NCI-H2081 (cell line): ENCODE measurements around the gene CD55.

Experiments used
- DNase-seq, 2 experiments: peaks; one replicate each; lab custom pipeline; 2025; lab: John Stamatoyannopoulos, UW

The CD55 gene

DNA sequence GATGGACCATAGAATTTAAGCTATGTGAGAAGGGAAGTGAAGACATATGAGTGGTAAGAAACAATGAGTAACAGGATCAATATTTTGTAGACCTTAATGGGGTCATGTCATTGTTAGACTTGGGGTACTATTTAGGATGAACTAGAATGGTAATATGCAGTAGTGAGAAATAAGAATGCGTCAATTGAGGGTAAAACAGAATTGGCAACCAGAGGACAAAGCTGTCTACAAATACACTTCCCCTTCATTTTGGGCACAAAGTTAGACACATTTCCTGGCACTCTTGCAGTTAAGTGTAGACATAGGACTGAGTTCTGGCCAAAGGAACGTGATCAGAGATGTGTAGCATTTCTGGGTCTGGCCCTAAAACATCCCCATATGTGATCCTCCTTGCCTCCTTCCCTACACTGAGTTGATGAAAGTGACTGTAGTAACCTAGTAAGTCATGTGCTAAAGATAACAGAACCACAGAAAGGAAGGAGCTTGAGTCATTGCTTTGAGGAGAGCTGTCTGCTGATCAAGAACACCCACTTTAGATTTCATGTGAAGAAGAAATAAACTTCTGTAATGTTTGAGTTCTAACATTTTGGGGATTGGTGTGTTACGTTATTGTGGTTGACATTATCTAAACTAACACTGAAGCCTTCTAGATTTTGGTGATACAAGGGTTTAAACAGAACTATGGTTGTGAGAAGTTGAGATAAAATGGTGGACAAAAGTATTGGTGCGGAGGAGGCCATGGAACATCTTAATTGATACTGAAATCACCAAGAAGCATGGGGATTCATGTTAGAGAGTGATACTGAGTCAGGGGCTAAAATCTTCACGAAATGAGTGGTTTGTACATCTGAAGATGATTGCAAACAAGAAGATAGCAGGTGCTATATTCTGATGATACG lies 41.7 kb downstream of the CD55 start:
- DNase-seq: no peak

DNA sequence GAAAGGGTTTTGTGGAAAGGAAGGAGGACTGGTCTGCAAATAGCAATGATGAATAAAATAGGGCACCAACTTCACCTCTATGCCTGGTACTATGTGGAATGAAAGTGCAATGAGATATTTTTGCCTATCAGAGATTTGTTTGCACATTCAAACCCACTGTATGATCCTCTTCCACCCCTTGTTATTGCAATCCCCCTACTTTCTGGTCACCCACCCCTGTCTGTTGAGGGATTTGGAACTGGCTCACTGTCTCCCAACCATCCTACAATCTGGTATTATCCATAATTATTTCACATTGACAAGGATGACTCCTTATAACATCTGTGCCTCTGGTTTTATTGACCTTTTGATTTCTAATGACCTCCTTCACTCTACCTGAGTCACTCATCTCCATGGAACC lies 42.4 kb downstream of the CD55 start:
- no peak for DNase-seq

DNA sequence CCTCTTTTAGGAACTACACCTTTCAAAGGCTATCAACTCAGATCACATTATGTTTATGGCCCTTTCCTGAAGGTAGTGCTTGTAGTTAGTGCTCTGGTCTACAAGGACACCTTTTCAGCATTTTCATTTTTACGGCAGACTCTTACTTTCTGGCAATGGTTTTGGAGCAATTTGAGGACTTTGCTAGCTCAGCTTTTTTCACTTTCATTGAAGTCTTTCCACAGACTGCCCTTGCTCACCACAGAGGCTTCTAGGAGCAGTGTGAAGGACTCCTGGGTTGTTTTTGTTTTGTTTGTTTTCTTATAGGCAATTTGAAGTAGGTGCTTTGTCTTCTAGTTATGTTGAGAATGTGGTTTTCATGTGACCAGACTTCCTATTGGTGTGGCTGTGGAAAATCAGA lies 43.1 kb downstream of the CD55 start:
- DNase-seq: no peak

DNA sequence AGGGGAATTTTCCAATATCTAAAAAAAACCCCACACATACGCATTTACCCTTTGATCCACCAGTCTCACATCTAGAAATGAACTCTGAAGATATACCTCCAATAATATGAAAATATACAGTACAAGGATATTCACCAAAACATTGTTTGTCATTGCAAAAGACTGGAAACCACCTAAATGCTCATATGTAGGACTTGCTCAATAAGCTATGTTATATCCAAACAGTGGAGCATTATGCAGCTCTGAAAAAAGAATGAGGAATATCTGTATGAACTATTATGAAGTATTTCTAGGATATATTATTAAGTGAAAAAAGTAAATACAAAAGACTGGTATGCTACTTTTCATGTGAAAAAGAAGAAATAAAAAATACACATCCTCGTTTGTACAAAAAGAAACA lies 43.6 kb downstream of the CD55 start:
- DNase-seq: no peak

DNA sequence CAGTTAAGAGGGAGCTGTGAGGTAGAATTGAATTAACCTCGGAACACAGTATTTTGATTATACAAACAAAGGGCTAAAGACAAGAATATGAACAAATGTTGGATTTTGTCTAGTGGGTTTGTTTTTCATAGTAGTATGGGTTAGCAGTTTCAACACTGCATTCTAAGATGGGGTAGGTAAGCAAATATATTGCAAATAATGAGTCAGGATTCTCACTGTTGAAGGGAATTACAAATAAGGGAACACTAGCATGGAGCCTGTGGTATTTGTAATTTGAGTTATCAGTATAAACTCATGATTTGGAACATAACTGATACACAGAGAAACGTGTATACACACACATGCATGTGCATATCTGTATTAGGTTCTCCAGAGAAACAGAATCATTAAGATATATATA lies 44.5 kb downstream of the CD55 start:
- no peak for DNase-seq

DNA sequence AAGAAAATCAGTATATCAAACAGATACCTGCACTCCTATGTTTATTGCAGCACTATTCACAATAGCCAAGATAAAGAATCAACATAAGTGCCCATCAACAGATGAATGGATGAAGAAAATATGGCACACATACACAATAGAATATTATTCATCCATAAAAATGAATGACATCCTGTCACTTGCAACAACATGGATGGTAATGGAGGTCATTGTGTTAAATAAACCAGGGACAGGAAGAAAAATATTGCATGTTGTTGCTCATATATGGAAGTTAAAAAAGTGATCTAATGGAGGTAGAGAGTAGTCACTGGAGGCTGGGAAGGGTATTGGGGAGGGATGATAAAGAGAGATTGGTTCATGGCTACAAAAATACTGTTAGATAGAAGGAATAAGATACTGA lies 67.2 kb downstream of the CD55 start:
- no peak for DNase-seq

DNA sequence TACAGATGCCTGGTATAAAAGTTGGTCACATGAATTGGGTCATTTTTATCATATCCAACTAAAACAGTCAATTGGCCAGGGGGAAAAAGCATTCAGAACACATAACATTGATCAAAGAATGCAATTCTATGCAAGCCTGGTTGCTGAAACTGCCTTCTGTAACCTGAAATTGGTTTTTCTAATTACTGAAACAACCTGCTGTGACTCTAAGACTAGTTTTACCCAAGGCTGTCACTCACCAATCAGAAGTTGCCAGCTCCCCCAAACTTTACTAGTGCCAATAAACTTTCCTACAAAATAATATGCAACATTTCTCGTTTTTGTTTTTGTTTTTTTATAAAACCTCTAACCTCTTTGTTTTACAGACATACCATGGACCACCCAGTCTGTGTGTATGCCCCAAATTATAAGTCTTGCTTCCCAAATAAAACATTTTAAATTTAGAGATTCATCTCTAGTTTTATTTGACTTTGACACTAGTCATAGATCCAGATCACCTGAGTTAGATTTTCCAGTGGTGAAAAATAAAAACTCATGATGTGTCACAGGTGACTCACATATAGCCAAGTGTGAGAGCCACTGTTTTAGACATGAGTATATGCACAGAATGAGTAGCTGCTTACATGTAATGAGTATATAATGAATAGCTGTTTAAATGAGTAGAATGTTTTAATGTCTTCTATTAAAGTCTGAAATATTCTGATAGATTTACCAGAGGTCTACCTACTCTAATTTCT lies 68.4 kb downstream of the CD55 start:
- no peak for DNase-seq

DNA sequence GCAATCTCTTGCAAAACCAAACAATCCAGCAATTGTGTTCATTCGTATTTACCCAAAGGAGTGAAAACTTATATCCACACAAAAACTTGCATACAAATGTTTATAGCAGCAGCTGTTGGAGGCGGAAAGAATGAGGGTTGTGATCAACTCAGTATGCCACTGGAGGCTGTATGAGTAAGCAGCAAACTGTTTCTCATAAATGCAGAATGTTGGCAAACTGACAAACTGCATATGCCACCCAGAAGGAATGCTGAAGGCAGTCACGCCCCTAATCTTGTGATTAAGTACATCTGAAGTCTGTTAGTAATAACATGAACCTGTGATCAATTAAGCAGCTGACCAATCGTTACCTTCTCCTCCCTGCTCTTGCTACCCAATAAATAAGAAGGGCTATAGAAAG lies 72.1 kb downstream of the CD55 start:
- no peak for DNase-seq

DNA sequence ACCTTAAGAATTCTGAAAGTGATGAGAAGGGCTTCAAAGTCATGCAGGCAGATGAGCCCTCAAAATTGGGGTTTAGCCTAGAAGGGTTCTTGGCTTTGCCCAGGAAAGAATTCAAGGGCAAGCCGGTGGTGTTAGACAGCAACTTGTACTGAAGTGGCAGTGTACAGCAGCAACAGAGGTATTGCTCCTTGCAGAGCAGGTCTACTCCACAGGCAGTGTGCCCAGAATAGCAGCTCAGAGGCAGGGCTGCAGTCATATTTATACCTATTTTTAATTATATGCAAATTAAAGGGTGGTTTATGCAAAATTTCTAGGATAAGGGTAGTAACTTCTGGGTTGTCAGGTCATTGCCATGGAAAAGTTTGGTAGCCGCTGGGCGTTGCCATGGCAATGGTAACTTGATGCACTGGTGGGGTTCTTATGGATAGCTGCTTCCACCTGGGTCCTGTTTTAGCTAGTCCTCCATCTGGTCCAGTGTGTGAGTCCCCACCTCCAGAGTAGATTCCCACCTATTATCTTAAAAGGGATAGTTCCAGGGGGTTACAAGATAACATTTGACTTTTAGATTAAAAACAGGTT lies 74.8 kb downstream of the CD55 start:
- DNase-seq: no peak

DNA sequence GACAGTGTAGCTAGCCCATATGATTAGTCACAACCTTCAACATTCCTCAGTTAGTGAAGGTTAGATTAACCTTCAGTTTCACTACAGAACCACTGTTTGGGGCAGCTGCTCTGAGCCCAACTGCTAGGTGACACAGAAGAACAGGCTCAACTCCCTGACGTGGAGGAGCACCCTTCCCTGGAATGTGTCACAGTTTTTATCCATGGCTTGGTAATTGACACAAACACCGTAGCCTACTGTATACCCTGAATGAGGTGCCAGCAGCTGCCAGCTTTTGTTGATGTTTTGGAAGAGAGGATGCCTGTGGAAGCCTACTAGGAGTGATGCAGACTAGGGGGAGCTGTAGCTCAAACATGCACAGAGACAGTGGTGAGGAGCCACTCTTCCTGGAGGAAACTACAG lies 76.0 kb downstream of the CD55 start:
- no peak for DNase-seq

DNA sequence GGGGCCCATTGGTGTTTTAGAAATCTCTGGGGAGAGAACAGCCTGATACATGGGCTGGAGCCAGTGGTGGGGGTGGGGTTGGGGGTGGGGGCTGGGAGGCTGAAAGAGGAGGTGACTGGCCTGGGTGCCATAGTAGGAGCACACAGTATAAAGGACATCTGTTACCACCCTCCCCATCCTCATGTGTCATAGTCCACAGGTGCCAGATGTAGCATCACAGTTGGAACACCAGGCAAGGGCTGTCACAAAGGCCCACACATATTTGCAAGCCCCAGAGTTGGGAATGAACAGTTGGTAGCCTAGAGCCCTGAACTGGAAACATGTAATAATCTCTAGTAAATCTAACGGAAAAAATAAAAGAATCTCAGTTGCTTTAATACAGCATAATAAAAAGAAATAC lies 77.5 kb downstream of the CD55 start:
- DNase-seq: no peak

DNA sequence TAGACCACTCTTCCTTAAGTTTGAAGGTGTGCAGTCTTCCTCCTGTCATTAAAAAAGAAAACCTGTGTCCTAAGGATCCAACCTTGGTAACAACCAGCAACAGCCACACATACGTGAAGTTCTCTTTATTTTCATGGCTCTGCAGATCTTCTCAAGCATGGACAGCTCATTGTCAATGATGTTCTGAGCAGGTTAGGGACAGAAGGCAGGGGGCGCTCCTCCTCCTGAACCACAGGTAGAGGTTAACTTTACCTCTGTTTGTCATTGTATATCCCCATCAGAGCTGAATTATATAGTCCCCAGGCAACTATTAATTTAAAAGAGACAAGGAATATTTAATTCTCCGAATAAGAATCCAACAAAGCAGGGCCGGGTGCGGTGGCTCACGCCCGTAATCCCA lies 80.1 kb downstream of the CD55 start:
- no peak for DNase-seq

DNA sequence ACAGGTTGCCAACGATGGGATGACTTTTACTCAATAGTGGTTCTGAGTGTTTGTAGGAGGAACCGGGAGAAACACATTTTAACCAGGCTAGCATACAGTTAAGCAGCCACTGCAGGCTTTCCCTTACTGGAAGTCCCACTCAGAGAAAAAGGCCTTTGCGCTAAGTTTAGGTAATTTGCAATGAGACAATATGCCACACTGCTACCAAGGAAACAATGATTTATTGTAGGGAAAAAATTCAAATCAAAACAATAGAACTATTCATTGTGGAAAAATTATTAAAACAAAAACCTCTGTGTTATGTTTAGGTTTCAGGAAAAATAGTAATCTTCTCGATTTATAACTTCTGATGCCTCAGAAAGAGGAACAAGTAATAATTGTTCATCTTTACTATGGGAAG lies 81.3 kb downstream of the CD55 start:
- DNase-seq: no peak

DNA sequence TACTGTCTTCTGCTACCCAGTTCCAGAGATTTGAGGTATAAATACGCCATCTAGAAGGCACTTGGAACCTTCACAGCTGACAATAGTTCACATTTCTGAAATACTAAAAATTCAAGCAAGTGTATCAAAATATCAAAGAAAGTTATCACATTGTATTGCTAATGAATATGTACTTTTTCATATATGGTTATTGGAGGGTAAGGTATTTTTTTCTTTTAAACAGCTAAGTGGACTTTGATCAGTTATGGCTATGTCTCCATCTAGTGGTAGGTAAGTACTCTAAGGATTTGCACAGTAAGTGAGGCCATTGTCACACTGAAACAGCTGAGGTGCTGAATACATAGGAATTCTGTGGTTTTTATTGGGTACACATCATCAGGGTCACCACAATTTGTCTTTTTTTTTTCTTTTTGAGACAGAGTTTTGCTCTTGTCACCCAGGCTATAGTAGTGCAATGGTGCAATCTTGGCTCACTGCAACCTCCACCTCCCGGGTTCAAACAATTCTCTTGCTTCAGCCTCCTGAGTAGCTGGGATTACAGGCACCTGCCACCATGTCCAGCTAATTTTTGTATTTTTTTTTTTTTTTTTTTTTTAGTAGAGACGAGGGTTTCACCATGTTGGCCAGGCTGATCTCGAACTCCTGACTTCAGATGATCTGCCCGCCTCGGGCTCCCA lies 83.5 kb downstream of the CD55 start:
- DNase-seq: peak; percentile 41 to 49

DNA sequence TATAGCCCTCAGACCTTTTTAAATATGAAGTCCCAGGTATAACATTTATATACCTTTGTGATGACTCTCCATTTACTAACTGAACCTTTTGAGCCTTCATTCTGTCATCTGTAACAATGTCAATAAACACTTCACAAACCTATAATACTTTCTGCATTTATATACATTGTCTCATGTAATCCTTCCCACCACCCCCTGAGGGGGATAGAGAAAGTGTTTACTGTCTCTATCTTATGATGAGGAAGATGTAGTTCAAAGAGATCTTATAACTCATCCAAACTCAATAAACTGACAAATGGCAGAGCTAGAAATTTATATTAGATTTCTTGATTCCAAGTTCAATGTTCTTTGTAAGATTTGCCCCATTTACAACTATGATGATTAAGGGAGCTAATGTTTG lies 84.3 kb downstream of the CD55 start:
- DNase-seq: no peak

DNA sequence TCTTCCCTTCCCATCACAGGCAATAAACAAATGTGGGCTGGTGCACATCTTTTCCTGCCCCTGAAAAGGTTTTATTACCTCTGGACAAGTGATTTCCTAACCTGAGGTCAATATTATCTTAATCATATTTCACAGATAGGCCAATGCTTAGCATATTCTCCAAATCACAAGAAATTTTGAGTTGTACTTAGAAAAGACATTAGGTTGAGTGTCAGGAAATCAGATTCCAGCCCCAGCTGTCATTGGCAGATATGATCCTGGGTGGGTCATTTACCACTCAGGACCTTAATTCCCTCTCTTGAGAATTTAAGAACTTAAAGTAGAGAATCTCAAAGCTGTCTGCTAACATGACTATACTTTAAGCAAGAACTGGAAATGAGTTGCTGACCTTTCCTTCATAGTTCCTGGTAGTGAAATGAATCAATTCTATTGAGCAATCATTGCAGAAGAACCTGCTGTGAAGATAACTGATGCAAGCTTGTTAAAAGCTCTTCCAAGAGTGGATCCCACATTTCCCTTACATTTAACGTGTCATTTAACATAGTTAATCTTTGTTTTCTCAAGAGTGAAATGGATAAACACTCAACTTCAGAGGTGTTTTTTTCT lies 86.3 kb downstream of the CD55 start:
- no peak for DNase-seq
